A673 (cell line): ENCODE results near the gene MT1B. TPM values are rescaled to one million over a fixed set of nuclear protein-coding genes. Genes with fewer than 3 reads are reported as not detected.
A peak's percentile ranks its signal among the peaks of the same experiment; 100 is the strongest.

Source experiments
- BruUV-seq: library from RNA; stranded (reverse); fragments of 400-500 nt; replicated peaks from 2 replicates; lab custom pipeline; 2021; lab: Mats Ljungman, UMichigan
- CTCF ChIA-PET: fragments of 300-600 bp; sonication (Branson Sonifier 250); formaldehyde crosslinking; loops from one replicate; lab custom pipeline; 2022; ENCODE audit warnings: antibody characterized with exemption; lab: Charles Lee
- POLR2A ChIA-PET: fragments of 300-600 bp; sonication (Branson Sonifier 250); formaldehyde crosslinking; loops from one replicate; lab custom pipeline; 2022; ENCODE audit warnings: antibody characterized with exemption; ENCODE audit not compliant: low non-redundant PET; lab: Charles Lee
- DNase-seq: peaks from one replicate; pipeline ENCODE4 v3.0.0-alpha.2; 2015; ENCODE audit warnings: low spot score
- H3K27ac ChIP-seq: fragments of 200-600 bp; sonication (generic); 2 replicates; pipeline ENCODE4 v1.5.1; 2016; ENCODE audit warnings: mixed run types, low read depth, mild to moderate bottlenecking, mixed read lengths, antibody characterized with exemption, low read length; ENCODE audit not compliant: poor library complexity, severe bottlenecking
- H3K27me3 ChIP-seq: fragments of 200-600 bp; sonication (generic); replicated peaks from 2 replicates; pipeline ENCODE4 v1.6.1; 2017; ENCODE audit warnings: mixed run types, low read depth, mild to moderate bottlenecking, mixed read lengths, antibody characterized with exemption, low read length; ENCODE audit not compliant: insufficient read depth, poor library complexity
- H3K36me3 ChIP-seq: fragments of 200-600 bp; sonication (generic); 2 replicates; pipeline ENCODE4 v1.6.1; 2016; ENCODE audit warnings: mixed run types, mild to moderate bottlenecking, mixed read lengths, antibody characterized with exemption, low read length; ENCODE audit not compliant: insufficient read depth, poor library complexity, severe bottlenecking
- H3K4me1 ChIP-seq: fragments of 200-600 bp; sonication (generic); 2 replicates; pipeline ENCODE4 v1.6.1; 2017; ENCODE audit warnings: mixed run types, mild to moderate bottlenecking, mixed read lengths, antibody characterized with exemption, low read length; ENCODE audit not compliant: insufficient read depth, poor library complexity, severe bottlenecking
- H3K4me3 ChIP-seq: fragments of 200-600 bp; sonication (generic); 2 replicates; pipeline ENCODE4 v1.5.1; 2016; ENCODE audit warnings: low read depth, mixed run types, mild to moderate bottlenecking, mixed read lengths, low read length; ENCODE audit not compliant: poor library complexity, severe bottlenecking
- H3K9me3 ChIP-seq: fragments of 200-600 bp; sonication (generic); 2 replicates; pipeline ENCODE4 v1.6.1; 2016; ENCODE audit warnings: mixed run types, low read depth, mild to moderate bottlenecking, mixed read lengths, antibody characterized with exemption, low read length; ENCODE audit not compliant: poor library complexity, severe bottlenecking
- CTCF ChIP-seq: fragments of 300-800, 200-600 bp; sonication (generic); conservative IDR thresholded peaks from 2 replicates; pipeline ENCODE4 v1.5.1; 2017; ENCODE audit warnings: low read depth, mild to moderate bottlenecking, antibody characterized with exemption, low read length, moderate library complexity, mixed read lengths
- EZH2 ChIP-seq: fragments of 200-600 bp; sonication (generic); IDR thresholded peaks from 2 replicates; pipeline ENCODE4 v1.6.1; 2017; ENCODE audit warnings: borderline replicate concordance, low read depth, mild to moderate bottlenecking, mixed read lengths, antibody characterized with exemption, low read length; ENCODE audit not compliant: poor library complexity, severe bottlenecking
- intact Hi-C: fragments of 100-400 bp; cut with micrococcal nuclease; formaldehyde crosslinking; loops from one replicate; pipeline ENCODE4 v1.10.0; 2022; ENCODE audit not compliant: unreplicated experiment
- total RNA-seq: library from RNA; stranded (reverse); gene quantifications from 2 replicates; pipeline ENCODE4 v1.2.3, GENCODE V29; 2021

Gene MT1B
- total RNA-seq, 1 experiment from 2014 or later, result not detected

- intact Hi-C loops, result loop anchor here (5.0 kb wide), 1 partner anchor 78 kb away; the partner anchor contains the start of gene MT2A
- H3K4me1 ChIP-seq, result peaks cover 6% of the 10 kb centered on the region
- no peaks in the 10 kb centered on the region for H3K27me3 ChIP-seq
- TF ChIP-seq CTCF (no peak), EZH2 (no peak)
- BruUV-seq, result no TSS peak
- no peak overlapping the region for H3K27ac ChIP-seq
- DNase-seq, result no peak
- ChIA-PET POLR2A (no interaction called here), CTCF (no interaction called here)
- H3K36me3 ChIP-seq, result no peaks in the 10 kb centered on the region
- H3K9me3 ChIP-seq, result no peaks in the 10 kb centered on the region
- no peak overlapping the region for H3K4me3 ChIP-seq
Measured at GRCh38 chr16:56684926-56685590, 33.4 kb downstream of the MT1B start.

- ChIA-PET POLR2A (no interaction called here), CTCF (no interaction called here)
- Histone ChIP-seq H3K4me1 (peaks cover 6% of the 10 kb centered on the region), H3K36me3 (no peaks in the 10 kb centered on the region), H3K27me3 (no peaks in the 10 kb centered on the region), H3K9me3 (no peaks in the 10 kb centered on the region), H3K27ac (no peak overlapping the region), H3K4me3 (no peak overlapping the region)
- intact Hi-C loops, result no loop called here
- TF ChIP-seq CTCF, result no peak
- no peak for TF ChIP-seq EZH2
- DNase-seq, result no peak
- no TSS peak for BruUV-seq
Measured at GRCh38 chr16:56686758-56687157, 35.1 kb downstream of the MT1B start.

GRCh38 chr16:56688762-56689161, 37.1 kb downstream of the MT1B start:
- ChIA-PET POLR2A (no interaction called here), CTCF (no interaction called here)
- TF ChIP-seq EZH2 (no peak), CTCF (no peak)

More at GRCh38 chr16:56688762-56689161, 37.1 kb downstream of the MT1B start:
- Histone ChIP-seq H3K4me3 (no peak overlapping the region), H3K9me3 (no peaks in the 10 kb centered on the region), H3K4me1 (peaks cover 6% of the 10 kb centered on the region), H3K27me3 (no peaks in the 10 kb centered on the region), H3K36me3 (no peaks in the 10 kb centered on the region), H3K27ac (no peak overlapping the region)
- peak; percentile 40 for DNase-seq
- BruUV-seq, result no TSS peak
- intact Hi-C loops, result no loop called here
